Hepatic stellate cell (primary cell): Measurements from ENCODE around the gene NCOR1.
"Not testable (repeated sequence)": the region's sequence is repeated elsewhere in the genome, so short reads cannot be mapped to it uniquely, and the experiment has no call there.

Experiments
- DNase-seq: peaks from one replicate; pipeline ENCODE4 v3.0.0; 2011; ENCODE audit warnings: low spot score

Gene NCOR1

DNA sequence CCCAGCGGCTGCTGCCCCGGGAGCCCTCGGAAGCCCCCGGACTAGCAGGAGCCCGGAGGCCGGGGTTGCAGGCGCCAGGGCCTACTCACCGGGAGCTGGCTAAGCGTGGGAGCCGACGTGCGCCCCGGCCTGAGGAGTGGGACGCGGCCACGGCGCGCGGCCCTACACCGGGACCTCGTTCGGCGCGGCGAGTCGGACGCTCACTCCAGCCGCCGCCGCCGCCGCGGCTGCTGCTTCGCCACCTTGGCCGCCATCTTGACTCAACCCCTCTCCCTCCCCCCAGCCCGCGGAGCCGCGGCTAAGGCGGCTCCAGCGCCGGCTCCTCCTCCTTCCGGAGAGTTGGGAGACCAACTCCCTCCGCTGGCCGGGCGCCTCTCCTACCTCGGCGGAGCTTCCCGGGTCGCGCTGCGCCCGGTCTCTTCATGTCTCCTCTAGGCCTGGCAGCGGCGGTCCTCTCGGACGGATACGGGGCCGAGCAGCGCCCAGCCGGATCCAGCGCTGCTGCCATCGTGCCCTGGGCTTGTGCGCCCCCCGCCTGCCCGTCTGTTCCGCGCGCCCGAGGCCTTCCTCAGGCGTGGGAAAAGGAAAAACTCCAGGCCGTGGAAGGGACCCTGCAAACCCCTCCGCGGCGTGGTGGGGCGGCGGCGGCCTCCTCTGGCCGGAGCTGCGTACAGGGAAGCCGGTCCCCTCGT is at the start of gene NCOR1:
Gene NCOR1, minus strand, starts transcription at position 262 of the 692 bp plus-strand sequence. CDS start 20,965 bp downstream, outside the sequence.
- DNase-seq: peak; percentile 90

DNA sequence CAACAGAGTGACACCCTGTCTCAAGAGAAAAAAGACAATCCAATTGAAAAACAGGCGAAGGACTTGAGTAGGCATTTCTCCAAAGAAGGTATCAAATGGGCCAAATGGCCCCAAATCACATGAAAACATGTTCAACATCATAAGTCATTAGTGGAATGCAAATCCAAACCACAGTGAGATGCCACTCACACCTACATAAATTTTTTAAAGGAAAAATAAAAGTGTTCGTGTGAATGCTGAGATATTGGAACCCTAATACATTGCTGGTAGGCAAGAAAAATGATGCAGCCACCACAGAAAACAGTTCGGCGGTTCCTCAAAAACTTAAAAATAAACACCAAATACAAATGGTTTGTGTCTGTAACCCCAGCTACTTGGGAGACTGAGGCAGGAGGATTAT is 46.9 kb upstream of the NCOR1 start:
- DNase-seq: no peak

DNA sequence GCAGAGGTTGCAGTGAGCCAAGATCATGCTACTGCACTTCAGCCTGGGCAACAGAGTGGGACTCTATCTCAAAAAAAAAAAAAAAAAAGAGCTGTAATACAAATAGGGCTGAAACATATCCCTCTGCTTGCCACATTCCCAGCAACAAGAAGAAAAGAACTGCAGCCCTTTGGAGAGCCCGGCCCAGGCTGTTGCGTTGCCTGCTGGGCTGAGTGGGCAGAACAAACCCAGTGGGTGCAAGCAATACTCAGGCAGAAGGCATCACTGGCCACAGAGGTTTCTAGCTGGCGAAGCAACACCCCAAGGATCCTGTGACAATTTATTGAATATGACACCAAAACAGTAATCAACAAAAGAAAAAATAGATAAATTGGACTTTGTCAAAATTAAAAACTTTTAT is 45.7 kb upstream of the NCOR1 start:
- no peak for DNase-seq

DNA sequence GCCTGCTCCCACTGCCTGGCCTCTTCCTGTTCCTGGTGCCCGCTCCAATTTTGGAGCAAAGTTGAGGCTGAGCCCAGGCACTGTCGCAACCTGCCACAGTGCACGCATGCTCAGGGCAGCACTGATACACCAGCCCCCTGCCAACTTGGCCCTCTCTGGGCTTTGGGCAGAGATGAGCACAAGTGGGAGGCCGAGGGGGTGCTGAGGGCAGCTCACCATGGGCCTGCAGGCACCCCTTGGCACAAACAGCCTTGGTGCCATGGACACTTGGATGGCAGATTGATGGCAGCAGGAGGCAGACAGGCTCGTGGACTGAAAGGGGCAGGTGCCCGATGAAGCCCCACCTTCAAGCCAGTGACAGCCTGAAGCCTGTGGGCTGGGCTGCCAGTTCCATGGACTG is 44.6 kb upstream of the NCOR1 start:
- DNase-seq: no peak

DNA sequence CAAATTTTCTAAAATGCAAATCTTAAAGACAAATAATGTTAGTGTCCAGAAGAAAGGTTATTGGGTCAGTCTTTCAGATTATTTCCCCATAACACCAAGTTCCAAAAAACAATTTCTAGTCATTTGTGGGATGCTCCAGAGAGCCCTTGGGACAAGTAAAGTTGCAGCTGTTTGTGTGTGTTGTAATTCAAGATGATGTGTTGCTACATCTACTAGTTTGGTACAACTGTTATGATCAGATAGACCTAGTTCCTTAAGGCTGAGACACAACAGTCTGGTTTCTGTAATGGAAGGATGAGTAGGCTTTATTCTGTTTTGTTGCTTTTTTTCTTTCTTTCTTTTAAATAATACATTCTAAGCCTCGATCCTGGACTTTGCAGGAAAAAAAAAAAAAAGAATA is 43.6 kb upstream of the NCOR1 start:
- DNase-seq: no peak

DNA sequence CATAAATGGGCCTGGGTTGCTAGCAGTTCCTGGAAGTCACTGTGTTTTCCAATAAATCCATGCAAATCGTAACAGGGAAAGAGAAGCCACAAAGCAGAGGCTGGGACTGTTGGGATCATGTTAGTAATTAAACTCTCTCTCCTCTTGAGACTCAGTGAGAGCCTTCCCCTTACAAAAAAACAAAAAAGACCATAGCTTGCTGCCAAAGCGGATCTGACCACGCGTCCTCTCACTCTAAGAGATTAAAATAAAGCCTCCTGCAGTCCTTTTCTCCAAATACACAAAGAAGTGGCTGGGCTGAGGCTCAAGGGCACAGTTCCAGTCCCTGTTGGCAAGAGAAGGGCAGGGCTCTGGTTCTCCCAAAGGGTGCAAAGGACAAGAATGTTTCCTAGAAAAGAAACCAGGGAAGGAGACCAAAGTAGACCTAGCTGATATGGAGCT is 40.2 kb upstream of the NCOR1 start:
- DNase-seq: peak; percentile 15

DNA sequence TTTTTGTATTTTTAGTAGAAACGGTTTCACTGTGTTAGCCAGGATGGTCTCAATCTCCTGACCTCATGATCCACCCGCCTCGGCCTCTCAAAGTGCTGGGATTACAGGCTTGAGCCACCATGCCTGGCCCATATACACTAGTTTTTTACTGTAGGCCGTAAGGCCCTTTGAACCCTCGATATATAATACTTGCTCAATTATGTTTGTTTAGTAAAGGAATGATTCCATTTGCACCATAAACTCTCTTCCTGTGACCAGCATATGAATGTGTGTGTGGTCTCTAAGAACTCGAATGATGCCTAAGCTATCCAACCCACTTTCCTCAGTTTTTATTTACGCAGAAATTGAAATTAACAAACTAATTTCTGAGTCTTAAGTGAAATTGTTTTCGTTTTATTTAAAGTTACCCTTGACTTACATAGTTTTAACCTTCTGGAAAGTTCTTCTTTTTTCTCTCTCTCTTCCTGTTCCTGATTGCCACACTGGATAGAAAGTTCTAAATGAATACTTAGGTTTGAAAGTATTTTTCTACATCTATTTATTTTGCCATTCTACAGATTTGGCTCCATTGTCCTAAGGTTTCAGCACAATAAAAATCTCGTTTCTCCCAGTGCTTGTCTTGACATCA is 39.6 kb upstream of the NCOR1 start:
- DNase-seq: no peak

DNA sequence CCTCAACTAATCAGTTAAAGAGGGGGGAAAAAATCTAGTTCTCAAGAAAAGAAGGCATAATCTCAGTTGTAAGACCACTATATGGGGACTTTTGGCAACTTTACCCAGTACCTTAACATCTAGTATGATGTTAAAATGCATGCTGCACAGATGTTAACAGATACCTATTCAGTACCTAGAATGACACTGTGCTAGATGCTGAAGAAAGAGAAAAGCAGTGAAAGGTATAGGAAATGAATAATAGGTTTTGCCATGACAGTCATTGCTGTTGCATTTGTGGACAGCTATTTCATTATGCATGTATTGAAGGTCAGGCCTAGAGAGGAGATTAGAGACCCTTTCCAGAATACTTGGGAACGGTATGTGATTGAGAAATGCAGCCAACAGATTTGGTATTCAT is 36.2 kb upstream of the NCOR1 start:
- DNase-seq: no peak

DNA sequence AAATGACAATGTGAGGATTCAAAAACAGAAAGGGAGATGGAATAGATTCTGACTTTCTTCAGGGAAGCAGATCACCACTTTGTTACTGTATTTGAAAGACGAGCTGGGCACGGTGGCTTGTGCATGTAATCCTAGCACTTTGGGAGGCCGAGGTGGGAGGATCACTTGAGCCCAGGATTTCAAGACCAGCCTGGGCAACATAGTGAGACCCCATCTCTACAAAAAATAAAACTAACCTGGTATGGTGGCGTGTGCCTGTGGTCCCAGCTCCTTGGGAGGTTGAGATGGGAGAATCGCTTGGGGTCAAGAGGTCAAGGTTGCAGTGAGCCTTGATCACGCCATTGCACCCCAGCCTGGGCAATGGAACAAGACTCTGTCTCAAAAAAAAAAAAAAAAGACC is 35.7 kb upstream of the NCOR1 start:
- no peak for DNase-seq

DNA sequence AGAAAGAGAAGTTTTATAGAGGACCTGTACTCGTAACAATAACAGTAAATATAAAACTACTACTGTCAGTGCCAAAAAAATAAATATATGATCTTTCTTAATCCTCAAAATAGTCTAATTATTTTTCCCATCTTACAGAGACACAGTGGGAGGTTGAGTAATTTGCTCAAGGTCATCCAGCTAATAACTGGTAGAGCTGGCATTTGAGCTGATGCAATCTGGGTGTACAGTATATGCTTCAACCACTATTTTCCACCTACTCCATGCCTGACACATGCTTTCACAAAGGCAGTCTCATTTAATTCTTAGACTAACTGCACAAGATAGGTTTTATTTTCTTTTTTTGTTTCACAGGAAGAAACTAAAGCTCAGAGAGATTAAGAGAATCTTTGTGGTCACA is 35.3 kb upstream of the NCOR1 start:
- DNase-seq: no peak

DNA sequence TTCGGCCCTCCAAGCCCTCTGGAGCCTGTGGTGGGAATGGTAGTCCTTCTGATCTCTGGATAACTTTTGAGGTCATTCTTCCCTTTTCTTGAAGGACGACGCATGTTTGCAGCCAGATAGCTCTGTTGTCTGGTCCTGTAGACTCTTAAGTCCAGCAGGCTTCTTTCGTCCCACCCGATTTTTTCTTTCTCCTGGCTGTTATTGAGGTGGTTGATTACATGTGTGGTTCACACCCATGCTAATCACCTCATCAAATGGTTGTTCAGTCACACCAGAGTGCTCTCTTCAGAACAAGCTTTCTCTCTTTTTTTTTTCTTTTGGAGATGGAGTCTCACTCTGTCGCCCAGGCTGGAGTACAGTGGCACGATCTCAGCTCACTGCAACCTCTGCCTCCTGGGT is 32.3 kb upstream of the NCOR1 start:
- DNase-seq: no peak

DNA sequence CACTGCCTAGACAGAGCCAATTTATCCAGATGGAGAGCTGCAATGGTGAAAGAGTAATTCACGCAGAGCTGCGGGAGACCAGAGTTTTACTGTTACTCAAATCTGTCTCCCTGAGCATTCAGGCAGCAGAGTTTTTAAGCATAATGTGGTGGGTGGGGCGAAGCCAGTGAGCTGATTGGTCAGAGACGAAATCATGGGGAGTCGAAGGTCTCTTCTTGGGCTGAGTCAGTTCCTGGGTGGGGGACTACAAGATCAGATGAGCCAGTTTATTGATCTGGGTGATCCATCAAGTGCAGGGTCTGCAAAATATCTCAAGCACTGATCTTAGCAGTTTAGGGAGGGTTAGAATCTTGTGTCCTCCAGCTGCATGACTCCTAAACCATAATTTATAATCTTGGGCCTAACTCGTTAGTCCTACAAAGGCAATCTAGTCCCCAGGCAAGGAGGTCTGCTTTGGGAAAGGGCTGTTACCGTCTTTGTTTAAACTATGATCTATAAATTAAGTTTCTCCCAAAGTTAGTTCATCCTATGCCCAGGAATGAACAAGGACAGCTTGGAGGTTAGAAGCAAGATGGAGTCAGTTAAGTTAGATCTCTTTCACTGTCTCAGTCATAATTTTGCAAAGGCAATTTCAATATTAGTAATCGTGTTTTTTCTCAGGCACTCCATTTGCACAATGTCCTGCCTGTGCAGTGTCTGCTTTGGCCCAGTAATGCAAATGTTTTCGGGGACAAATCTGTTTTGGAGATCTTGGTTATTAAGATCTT is 28.6 kb upstream of the NCOR1 start:
- DNase-seq: no peak

DNA sequence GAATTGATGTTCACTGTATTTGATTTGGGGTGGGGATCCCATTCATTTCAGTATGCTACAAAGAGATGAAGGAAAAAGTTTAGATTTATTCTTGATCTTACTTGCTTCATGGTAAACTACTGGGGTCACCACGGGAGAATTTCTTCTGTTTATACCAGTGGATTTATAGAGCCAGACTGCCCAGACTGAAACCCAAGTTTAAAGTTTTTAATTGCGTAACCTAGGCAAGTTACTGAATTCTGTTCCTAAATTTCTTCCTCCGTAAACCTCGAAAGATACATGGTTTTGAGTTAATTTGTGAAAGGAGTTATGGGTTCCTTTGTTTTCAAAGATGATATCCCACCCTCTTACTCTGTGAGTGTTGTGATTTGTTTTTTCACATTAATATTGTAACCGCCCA is 28.1 kb upstream of the NCOR1 start:
- DNase-seq: no peak

DNA sequence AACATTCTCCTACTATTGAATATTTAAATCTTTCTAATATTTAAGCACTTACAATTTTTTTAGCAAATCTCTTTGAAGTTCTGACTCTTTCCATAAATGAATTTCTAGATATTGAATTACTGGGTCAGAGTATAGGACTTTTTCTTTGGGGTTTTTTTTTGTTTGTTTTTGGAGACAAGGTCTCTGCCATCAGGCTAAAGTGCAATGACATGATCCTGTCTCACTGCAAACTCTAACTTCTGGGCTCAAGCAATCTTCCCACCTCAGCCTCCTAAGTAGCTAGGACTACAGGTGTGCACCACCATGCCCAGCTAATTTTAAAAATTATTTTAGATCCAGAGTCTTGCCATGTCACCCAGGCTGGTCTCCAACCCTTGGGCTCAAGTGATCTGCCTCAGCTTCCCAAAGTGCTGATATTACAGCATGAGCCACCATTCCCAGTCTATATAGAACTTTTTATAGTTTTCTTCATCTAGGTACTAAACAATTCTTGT is 26.6 kb upstream of the NCOR1 start:
- no peak for DNase-seq

DNA sequence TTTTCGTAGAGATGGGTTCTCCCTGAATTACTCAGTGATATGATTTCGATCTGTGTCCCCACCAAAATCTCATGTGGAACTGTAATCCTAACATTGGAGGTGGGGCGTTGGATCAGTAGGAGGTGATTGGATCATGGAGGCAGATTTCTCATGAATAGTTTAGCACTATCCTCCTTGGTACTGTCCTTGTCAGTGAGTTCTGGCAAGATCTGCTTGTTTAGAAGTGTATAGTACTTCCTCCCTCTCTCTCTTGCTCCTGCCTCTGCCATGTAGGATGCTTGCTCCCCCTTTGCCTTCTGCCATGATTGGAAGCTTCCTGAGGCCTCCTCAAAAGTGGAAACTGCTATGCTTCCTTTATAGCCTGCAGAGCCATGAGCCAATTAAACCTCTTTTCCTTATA is 24.6 kb upstream of the NCOR1 start:
- no peak for DNase-seq

DNA sequence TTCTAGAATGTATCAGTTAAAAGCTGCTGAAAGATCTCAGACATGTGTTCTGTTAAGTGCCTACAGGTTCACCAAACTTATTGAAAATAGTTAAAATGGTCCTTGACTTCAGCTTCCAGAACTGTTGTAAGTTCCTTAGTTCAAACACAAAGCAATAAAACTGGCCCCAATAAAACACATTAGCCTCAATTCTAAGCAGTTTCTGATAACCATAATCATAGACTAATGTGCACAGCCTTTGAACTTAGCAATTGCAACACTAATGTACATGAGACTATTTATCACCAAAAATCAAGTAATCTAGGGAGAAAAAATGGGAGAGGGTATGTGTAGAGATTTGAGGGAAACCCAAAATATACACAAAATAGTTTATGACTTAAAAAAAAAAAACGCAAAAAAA is 17.1 kb upstream of the NCOR1 start:
- DNase-seq: no peak

DNA sequence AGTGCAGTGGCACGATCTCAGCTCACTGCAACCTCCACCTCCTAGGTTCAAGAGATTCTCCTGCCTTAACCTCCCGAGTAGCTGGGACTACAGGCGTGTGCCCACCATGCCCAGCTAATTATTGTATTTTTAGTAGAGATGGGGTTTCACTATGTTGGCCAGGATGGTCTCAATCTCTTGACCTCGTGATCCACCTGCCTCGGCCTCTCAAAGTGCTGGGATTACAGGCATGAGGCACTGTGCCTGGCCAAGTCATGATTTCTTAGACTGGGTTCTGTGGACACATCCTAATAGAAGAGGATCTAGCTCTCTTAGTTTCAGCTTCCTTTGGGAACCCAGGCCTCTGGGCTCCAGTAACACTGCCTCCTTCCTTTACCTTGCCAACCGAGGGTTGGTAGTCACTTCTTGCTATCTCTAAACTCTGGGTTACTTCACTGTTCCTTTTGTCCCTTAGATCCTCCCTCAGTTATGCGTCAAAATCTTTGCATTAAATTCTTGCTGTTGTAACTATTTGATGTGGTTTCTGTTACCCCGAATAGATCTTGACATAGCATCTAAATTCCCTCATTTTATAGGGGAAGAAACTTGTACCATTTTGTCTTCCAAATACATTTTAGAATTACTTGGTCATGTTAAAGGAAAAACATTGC is 14.7 kb upstream of the NCOR1 start:
- not testable (repeated sequence) for DNase-seq

DNA sequence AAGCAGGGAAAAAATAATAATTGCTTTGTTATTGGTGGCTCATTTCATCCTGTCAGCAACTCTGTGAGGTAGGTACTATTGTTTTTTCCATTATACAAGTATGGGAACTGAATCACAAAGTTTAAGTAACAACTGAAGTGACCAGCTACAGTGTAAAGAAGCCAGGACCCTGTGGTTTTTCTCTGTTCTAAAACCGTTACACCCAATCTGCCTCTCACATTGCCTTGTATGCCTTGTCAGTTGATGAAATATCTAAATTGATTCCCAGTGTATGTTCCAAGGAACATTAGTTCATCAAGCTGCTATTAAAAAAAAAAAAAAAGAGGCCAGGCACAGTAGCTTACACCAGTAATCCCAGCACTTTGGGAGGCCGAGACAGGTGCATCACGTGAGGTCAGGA is 7.1 kb upstream of the NCOR1 start:
- DNase-seq: no peak

DNA sequence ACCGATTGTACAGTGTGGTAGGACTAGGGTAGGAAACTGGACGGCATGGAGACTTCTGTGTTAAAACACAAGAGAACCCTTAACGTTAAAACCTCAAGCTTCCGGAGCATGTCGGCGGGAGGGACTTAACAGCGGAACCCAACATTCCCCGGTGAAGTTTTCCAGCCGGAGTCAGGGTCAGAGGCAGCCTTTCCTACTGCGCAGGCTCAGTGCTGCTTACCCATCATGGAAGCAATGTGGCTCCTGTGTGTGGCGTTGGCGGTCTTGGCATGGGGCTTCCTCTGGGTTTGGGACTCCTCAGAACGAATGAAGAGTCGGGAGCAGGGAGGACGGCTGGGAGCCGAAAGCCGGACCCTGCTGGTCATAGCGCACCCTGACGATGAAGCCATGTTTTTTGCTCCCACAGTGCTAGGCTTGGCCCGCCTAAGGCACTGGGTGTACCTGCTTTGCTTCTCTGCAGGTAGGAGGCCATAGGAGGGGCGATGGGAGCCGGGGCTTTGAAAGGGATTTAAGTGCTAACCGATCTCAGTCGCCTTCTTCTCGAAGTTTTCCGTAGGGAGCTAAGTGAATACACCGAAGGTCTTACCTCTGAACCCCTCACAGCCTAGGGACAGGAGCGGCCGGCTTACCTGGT is 1.8 kb upstream of the NCOR1 start, which contains the start of gene PIGL:
Gene PIGL, plus strand, starts transcription at position 209 of the 634 bp plus-strand sequence. Its CDS starts 17 bp downstream, at position 226.
- peak; percentile 91 for DNase-seq

DNA sequence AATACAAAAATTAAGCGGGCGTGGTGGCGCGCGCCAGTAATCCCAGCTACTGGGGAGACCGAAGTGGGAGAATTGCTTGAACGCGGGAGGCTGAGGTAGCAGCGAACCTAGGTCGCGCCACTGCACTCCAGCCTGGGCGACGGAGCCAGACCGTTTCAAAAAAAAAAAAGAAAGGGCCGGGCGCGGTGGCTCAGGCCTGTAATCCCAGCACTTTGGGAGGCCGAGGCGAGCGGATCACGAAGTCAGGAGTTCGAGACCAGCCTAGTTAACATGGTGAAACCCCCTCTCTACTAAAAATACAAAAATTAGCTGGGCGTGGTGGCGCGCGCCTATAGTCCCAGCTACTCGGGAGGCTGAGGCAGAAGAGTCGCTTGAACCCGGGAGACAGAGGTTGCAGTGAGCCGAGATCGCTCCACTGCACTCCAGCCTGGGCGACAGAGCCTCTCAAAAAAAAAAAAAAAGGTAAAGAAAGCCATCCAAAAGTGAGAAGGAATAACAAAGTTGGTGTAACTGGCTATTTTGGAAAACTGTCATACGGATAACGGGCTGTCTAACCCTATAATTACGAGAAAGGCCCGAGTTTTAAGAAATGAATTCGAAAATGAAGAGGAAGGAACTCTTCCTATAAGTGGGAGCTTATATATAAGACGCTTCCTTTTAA is 1.1 kb upstream of the NCOR1 start:
- not testable (repeated sequence) for DNase-seq

DNA sequence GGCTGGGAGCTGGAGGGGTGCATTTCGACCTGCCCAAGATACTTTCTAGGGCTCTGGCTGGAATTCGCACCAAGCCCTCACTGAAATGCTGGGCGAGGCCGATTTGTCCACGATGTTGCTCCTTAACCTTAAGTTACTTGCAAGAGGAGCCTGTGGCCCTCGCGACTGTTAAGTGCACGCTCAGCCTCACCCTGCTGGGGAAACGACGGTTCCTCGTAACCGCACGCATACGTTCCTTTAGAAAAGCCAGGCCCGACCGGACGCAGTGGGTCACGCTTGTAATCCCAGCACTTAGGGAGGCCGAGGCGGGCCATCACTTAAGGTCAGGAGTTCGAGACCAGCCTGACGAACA is 607 bp upstream of the NCOR1 start:
- peak; percentile 18 for DNase-seq

DNA sequence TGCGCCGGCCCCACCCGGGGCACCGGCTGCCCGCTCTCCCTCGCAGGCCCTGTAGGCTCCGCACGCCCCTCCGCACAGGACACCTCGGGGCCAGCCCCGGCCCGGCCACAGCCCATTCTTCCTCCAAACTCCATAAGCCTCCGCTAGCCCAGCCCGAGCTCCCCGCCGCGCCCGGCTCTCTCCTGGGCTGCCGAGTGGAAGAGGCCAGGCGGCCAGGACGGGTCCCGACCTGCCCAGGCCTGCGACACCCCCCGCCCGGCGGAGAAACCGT is 397 bp downstream of the NCOR1 start:
- peak; percentile 46 for DNase-seq
